Suprapubic skin (tissue), 4 donors: ENCODE data around the gene MAPK14.

Experiments
- CTCF ChIP-seq, 2 donors: fragments of 200-600 bp in 1 of 2; fragments of 450-650 bp in 1 of 2; sonication (generic) in 1 of 2; IDR thresholded peaks; one replicate each; pipeline ENCODE4 v1.5.1; 2016 to 2019; ENCODE audit warnings: antibody characterized with exemption in 2 of 2, mild to moderate bottlenecking in 1 of 2, moderate library complexity in 1 of 2
- EP300 ChIP-seq: sonication (generic); formaldehyde crosslinking; IDR thresholded peaks from one replicate; pipeline ENCODE4 v1.6.1; 2017; ENCODE audit warnings: antibody characterized with exemption
- POLR2AphosphoS5 ChIP-seq, 3 donors: sonication (generic); formaldehyde crosslinking; IDR thresholded peaks; one replicate each; pipeline ENCODE4 v1.6.1; 2017; ENCODE audit warnings: antibody characterized with exemption in 3 of 3

GRCh38 chr6:36075656-36076055, 48.0 kb downstream of the MAPK14 start:
- TF ChIP-seq CTCF (IDR thresholded peaks at IDR 0.05) (peak in 1 of 2 donors; percentile 10), POLR2AphosphoS5 (IDR thresholded peaks at IDR 0.05) (no peak), EP300 (no peak)
